Measurements from ENCODE around the gene D2HGDH. TPM values are rescaled to one million over a fixed set of nuclear protein-coding genes. Genes with fewer than 3 reads are reported as not detected.

The D2HGDH gene
- total RNA-seq, 1 experiment from 2014 or later: 30.7 TPM

- Histone ChIP-seq H3K27me3 (replicated peaks; ENCODE audit: insufficient read depth, low read depth, low read length, poor library complexity) (no peaks in the 10 kb centered on the region), H3K4me1 (ENCODE audit: insufficient read depth, low read length, poor library complexity, severe bottlenecking) (no peaks in the 10 kb centered on the region), H3K4me3 (ENCODE audit: low read depth, low read length, poor library complexity, severe bottlenecking) (no peak overlapping the region), H3K27ac (ENCODE audit: low read depth, low read length, poor library complexity, severe bottlenecking) (no peak overlapping the region), H3K9me3 (ENCODE audit: low read depth, low read length, poor library complexity, severe bottlenecking) (no peaks in the 10 kb centered on the region), H3K36me3 (ENCODE audit: insufficient read depth, low read length, poor library complexity, severe bottlenecking) (peaks cover 22% of the 10 kb centered on the region)
- CTCF ChIA-PET: no interaction called here
- BruUV-seq (replicated peaks): no TSS peak
- intact Hi-C loops (cut with micrococcal nuclease; ENCODE audit: unreplicated experiment): no loop called here
- TF ChIP-seq EZH2 (IDR thresholded peaks at IDR 0.05; ENCODE audit: borderline replicate concordance, low read depth, low read length, poor library complexity, severe bottlenecking) (no peak), CTCF (conservative IDR thresholded peaks at IDR 0.05; ENCODE audit: low read depth, low read length) (no peak)
- POLR2A ChIA-PET (ENCODE audit: low non-redundant PET): no interaction called here
- no peak for DNase-seq (ENCODE audit: low spot score)
These were observed 15.8 kb downstream of the D2HGDH start for GRCh38 chr2:241750076-241750840.

GRCh38 chr2:241751152-241751551, 16.7 kb downstream of the D2HGDH start:
- no TSS peak for BruUV-seq (replicated peaks)
- H3K9me3 ChIP-seq (ENCODE audit: low read depth, low read length, poor library complexity, severe bottlenecking): no peaks in the 10 kb centered on the region
- TF ChIP-seq EZH2 (IDR thresholded peaks at IDR 0.05; ENCODE audit: borderline replicate concordance, low read depth, low read length, poor library complexity, severe bottlenecking) (no peak), CTCF (conservative IDR thresholded peaks at IDR 0.05; ENCODE audit: low read depth, low read length) (no peak)
- intact Hi-C loops (cut with micrococcal nuclease; ENCODE audit: unreplicated experiment): no loop called here
- peaks cover 17% of the 10 kb centered on the region for H3K36me3 ChIP-seq (ENCODE audit: insufficient read depth, low read length, poor library complexity, severe bottlenecking)
- no peak for DNase-seq (ENCODE audit: low spot score)
- H3K27me3 ChIP-seq (replicated peaks; ENCODE audit: insufficient read depth, low read depth, low read length, poor library complexity): no peaks in the 10 kb centered on the region
- no peak overlapping the region for H3K27ac ChIP-seq (ENCODE audit: low read depth, low read length, poor library complexity, severe bottlenecking)
- H3K4me3 ChIP-seq (ENCODE audit: low read depth, low read length, poor library complexity, severe bottlenecking): no peak overlapping the region
- no peaks in the 10 kb centered on the region for H3K4me1 ChIP-seq (ENCODE audit: insufficient read depth, low read length, poor library complexity, severe bottlenecking)
- POLR2A ChIA-PET (ENCODE audit: low non-redundant PET): no interaction called here
- CTCF ChIA-PET: no interaction called here

GRCh38 chr2:241751776-241752175, 17.3 kb downstream of the D2HGDH start:
- H3K27ac ChIP-seq (ENCODE audit: low read depth, low read length, poor library complexity, severe bottlenecking): no peak overlapping the region
- H3K4me3 ChIP-seq (ENCODE audit: low read depth, low read length, poor library complexity, severe bottlenecking): no peak overlapping the region
- H3K4me1 ChIP-seq (ENCODE audit: insufficient read depth, low read length, poor library complexity, severe bottlenecking): no peaks in the 10 kb centered on the region
- H3K9me3 ChIP-seq (ENCODE audit: low read depth, low read length, poor library complexity, severe bottlenecking): no peaks in the 10 kb centered on the region
- POLR2A ChIA-PET (ENCODE audit: low non-redundant PET): no interaction called here
- intact Hi-C loops (cut with micrococcal nuclease; ENCODE audit: unreplicated experiment): no loop called here
- no peaks in the 10 kb centered on the region for H3K27me3 ChIP-seq (replicated peaks; ENCODE audit: insufficient read depth, low read depth, low read length, poor library complexity)
- peaks cover 14% of the 10 kb centered on the region for H3K36me3 ChIP-seq (ENCODE audit: insufficient read depth, low read length, poor library complexity, severe bottlenecking)
- DNase-seq (ENCODE audit: low spot score): no peak
- TF ChIP-seq CTCF (conservative IDR thresholded peaks at IDR 0.05; ENCODE audit: low read depth, low read length) (no peak), EZH2 (IDR thresholded peaks at IDR 0.05; ENCODE audit: borderline replicate concordance, low read depth, low read length, poor library complexity, severe bottlenecking) (no peak)
- BruUV-seq (replicated peaks): no TSS peak
- CTCF ChIA-PET: no interaction called here
